ENCODE results near the gene CCDC141.

Gene CCDC141

DNA sequence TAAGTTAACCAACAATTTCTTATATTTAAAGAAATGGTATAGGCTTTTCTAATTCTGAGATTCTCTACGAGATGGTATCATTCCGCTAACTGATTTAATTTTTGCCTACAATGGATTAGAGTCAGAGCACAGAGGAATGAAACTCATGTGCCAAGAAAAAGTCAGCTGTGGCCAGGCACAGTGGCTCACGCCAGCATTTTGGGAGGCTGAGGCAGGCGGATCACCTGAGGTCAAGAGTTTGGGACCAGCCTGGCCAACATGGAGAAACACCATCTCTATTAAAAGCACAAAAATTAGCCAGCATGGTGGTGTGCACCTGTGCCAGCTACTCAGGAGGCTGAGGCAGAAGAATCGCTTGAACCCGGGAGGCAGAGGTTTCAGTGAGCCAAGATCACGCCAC, 225.8 kb downstream of the CCDC141 start:
- DNase-seq = no peak

DNA sequence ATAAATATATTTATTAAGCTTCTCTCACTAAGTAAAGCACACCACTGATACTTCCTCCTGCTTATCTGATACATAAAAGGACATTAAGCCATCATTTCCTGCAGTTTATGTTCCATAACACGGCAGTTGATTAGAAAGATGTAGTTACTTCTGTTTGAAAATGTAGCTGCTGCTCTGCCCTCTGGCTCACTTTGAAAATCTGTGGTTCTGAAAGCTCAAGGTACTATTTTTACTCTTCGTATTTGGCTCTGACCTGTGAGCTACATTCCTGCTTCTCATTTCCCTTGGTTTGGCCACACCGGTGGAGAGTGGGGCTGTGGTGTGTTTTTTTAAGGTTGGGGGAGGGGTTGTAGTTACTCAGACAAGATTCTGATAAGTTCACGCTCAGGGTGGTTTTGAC, 229.9 kb downstream of the CCDC141 start:
- DNase-seq = no peak

GRCh38 chr2:178819147-178819875, 230.6 kb downstream of the CCDC141 start:
- peak; percentile 44 for DNase-seq

DNA sequence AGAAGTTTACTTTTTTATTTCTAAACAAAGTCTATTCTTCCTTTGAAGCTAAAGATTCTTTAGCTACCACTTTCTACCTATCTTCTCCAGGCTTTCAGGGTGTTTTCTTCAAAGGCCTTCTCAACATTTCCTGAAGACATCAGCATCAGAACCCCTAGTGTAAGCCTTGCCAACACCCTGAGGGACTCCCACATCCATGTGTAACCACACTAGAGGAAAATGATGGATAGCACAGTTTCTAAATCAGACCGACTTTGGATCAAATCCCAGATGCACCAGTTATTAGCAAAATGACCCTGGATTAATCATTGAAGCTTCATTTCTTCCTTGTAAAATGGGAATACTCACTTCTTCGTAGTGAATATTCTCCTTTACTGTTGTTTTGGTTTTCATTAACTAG, 238.0 kb downstream of the CCDC141 start:
- DNase-seq = no peak

DNA sequence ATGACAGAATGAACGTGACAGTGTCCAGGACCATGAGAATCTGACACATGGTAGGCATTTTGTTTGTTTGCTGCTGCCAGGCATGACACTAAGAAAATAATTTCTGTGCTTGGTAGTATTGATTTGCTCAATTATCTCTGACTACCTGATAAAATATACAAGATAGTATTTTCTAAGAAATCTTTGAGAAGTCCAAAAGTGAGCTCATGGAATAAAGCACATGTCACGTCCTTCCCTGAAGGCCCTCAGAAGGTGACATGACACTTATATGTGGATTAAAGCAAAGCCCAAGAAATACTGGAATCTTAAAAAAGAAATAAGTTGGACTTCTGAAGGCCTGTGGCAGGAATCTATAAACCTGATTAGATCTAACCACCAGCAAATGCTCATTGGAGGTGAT, 238.9 kb downstream of the CCDC141 start:
- no peak for DNase-seq

DNA sequence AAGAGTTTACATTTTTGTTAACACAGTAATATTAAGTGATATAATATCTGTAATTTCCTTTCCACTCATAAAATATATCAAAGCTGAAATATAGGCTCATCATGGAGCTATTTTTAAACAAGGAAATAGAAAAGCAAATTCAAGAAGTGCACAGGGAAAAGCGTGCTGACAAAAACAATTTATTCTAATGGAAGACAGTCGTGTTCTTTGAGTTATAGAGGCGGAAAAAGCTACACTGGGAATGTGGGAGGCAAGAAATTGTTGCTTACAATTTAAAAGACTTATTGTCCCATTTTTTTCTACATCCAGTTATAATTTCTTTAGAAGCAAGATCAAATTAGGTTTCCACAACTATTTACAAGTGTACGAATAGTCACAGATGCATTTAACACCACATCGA, 239.5 kb downstream of the CCDC141 start:
- no peak for DNase-seq

- no peak for DNase-seq
These were observed 242.5 kb downstream of the CCDC141 start, which contains the start of gene TTN for GRCh38 chr2:178807227-178808008. Gene TTN (minus strand): TSS chr2:178807423. CDS start chr2:178804642, 2,781 bp downstream.

DNA sequence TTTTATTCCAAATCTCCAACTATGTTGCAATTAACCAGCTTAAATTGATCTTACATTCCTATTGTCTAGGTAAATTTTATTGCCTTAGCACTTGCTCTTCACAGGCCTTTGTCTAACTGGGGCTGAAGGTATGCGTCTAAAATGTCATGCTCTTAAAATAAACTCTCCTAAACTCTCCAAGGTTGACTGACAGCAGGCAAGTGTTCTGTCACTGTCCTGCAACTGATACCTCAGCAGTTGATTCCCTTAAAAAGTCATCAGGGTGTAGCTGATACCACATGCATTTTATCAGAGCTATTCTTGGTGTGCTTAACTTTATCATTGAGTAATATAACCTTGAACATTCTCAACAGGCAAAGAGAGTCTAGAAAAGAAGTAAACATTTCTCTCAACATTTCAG, 243.4 kb downstream of the CCDC141 start:
- DNase-seq = no peak

- DNase-seq = no peak
These were observed 244.5 kb downstream of the CCDC141 start for GRCh38 chr2:178805457-178805856.

- DNase-seq = peak; percentile 21
These were observed 245.1 kb downstream of the CCDC141 start for GRCh38 chr2:178804791-178805190.

GRCh38 chr2:178800510-178800909, 249.4 kb downstream of the CCDC141 start:
- no peak for DNase-seq

DNA sequence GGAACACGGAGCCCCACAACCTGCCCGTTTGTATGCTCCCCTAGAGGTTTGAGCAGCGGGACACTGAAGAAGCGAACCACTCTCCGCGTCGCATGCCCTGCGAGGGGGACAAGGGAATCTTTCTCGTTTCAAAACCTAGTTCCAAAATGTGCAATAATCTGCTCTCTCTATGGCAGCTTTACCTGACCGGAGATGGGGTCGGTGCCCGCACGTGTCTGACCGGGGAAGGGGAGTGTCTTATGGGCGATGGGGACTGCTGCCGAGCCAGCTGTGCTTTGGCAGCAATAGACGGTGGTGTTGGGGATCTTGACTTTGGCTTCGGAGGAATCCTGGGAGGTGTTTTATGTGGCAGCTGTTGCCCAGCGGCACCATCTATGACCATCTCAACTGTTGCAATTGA, 250.6 kb downstream of the CCDC141 start:
- no peak for DNase-seq

GRCh38 chr2:178796079-178796677, 253.8 kb downstream of the CCDC141 start:
- peak; percentile 45 for DNase-seq

GRCh38 chr2:178787934-178788333, 262.0 kb downstream of the CCDC141 start:
- no peak for DNase-seq

GRCh38 chr2:178787155-178787554, 262.8 kb downstream of the CCDC141 start:
- DNase-seq = no peak

GRCh38 chr2:178783889-178784288, 266.0 kb downstream of the CCDC141 start:
- DNase-seq = no peak

DNA sequence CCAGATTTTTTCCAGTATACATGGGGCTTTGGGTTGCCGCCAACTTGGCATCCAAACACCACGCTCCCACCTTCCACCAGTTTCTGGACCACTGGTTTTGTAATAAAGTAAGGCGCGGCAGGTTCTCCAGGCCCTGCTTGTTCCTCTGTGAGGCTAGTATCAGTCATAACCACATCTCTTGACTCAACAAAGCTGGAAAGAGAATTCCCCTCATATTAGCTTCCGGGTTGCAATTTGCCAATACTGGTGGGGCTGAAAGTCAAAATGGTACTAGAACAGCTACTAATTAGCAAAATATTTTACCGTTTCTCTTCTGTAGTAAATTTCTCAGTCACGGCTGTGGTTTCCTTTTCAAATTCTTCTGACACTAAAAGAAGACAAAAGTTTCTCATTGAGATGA, 267.7 kb downstream of the CCDC141 start:
- no peak for DNase-seq
